ENCODE measurements around the gene NFKBIE.

Gene NFKBIE

DNA sequence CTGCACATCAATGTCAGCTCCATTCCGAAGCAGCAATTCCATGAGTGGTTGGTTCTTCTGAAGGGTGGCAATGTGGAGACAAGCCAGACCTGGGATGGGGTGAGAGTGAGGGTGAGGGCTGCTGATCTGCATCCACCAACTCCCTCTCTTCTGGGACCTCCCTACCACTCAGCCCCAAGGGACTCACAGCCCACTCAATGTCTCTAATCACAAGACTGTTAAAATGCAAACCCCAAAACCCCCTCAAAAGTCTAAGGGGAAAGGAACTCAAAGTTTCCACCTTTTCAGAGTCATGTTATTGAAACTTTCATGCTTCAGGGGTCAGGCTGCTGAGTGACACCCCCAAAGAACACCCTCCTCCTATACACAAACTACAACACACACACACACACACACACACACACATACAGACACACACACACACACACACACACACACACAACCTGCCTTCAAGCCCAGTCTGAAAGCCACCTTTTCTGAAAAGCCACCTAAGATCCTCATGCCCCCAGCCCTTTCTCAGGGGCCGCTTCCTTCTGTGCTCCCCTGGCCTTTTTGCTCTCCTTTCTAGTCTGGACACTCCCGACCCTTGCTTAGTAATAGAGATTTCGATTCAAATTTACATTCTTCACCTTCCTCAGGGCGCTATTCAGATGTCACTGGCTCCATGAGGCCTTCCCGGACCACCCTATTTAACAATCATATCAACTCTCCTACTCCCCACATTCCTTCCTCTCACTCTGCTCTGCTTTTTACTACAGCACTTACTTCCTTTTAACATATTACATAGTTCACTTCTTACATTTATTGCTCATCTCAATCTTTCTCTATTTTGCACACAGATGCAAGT lies 4.7 kb downstream of the NFKBIE start:
- Mint-ChIP-seq H3K27ac (peak overlapping the region; percentile 26), H3K4me3 (no peak overlapping the region), H3K36me3 (ENCODE audit: low read depth) (peaks cover 84% of the 10 kb centered on the region), H3K4me1 (ENCODE audit: low read depth) (peaks cover 54% of the 10 kb centered on the region), H3K9me3 (no peaks in the 10 kb centered on the region), H3K27me3 (no peaks in the 10 kb centered on the region)
- no peak for DNase-seq

DNA sequence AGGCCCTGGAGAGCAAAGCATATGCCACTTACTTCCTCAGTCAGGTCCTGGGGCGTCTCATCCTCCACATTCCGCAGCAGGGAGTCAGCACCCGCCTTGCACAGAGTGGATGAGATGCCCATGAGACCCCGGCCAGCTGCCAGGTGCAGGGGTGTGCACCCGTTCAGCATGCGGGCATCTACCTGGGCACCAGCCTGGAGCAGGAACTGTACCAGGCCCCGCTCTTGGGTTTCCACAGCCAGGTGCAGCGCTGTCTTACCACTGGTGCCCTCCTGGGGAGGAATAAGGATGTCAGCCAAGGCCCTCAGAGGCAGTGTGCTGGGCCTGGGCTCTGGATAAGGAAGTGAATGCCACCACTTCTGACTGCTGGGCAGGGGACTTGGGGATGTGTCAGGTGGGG lies 5.3 kb downstream of the NFKBIE start:
- Mint-ChIP-seq H3K4me3 (no peak overlapping the region), H3K36me3 (ENCODE audit: low read depth) (peaks cover 90% of the 10 kb centered on the region), H3K27me3 (no peaks in the 10 kb centered on the region), H3K27ac (peak overlapping the region; percentile 26), H3K9me3 (no peaks in the 10 kb centered on the region), H3K4me1 (ENCODE audit: low read depth) (peaks cover 60% of the 10 kb centered on the region)
- no peak for DNase-seq

DNA sequence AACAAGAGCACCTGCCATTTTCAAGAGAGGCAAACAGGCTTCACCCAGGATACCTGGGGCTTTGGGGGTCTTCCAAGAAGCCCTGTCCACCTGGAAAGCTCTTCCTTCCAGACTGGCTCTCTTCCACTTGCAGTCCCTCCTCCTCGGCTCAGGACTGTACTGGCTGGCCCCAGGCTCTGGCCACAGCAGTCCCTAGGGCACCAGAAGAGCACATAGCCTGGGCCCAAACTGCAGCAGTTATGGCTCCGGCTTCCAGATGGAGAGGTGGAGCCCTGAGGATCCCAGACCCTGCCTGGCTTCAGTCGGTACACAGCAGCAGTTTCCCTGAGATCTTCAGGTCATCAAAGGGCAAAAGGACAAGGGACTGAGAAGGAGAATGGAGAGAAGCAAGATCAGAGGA lies 6.4 kb downstream of the NFKBIE start:
- Mint-ChIP-seq H3K4me3 (no peak overlapping the region), H3K27me3 (no peaks in the 10 kb centered on the region), H3K36me3 (ENCODE audit: low read depth) (peaks cover 92% of the 10 kb centered on the region), H3K4me1 (ENCODE audit: low read depth) (peaks cover 67% of the 10 kb centered on the region), H3K9me3 (no peaks in the 10 kb centered on the region), H3K27ac (peak overlapping the region; percentile 94)
- no peak for DNase-seq

DNA sequence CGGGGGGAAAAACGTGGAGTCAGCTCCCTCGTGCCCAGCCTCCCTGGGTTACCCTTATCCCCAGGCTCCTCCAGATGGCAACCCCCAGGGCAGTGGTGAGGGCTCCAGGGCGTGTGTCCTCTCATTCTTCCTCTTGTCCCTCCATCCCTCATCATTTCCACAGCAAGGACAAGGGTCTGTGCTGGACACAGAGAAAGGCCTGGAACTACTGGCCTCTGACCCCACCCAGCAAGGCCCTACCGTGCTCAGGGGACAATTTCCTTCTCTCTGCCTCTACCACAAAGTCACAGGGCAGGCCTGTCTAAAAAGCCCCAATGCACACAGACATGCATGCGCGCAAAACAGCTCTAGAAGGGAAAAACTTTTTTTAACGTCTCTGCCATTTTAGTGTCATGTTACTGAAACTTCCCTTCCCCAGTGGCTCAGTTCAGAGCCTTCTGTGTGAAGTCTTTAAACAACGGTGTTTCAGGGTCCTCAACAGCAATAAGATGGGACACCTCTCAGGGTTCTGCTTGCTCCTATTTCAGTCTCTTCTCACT lies 7.0 kb downstream of the NFKBIE start:
- H3K9me3 Mint-ChIP-seq: no peaks in the 10 kb centered on the region
- peaks cover 67% of the 10 kb centered on the region for H3K4me1 Mint-ChIP-seq (ENCODE audit: low read depth)
- H3K4me3 Mint-ChIP-seq: peak overlapping the region; percentile 75
- no peaks in the 10 kb centered on the region for H3K27me3 Mint-ChIP-seq
- no peak for DNase-seq
- H3K36me3 Mint-ChIP-seq (ENCODE audit: low read depth): peaks cover 92% of the 10 kb centered on the region
- peak overlapping the region; percentile 94 for H3K27ac Mint-ChIP-seq

DNA sequence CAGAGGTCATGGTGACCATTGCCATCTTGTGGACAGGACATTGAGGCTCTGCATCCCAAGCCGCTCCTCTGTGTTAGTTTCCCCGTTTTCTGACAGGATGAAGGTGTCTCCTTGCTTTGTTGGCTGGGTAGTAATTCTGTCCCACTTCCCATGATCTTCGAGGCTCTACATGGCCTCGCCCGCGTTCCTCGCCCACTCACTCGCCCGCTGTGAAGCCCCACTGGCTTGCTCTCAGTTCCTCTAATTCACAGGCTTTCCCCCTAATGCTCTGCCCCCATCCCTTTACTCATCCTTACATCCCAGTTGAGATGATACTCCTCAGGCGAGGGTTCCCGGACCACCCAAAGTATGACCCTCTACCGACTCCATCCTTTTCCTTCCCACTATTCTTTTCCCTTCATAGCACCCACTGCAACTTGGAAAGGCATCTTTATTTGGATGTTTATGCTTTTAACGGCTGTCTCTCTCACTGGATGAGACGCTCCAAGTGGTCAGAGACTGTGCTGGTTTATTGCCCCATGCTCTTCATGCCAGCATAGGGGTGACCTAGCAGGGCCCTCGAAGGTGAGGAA lies 7.5 kb downstream of the NFKBIE start:
- peaks cover 92% of the 10 kb centered on the region for H3K36me3 Mint-ChIP-seq (ENCODE audit: low read depth)
- no peak for DNase-seq
- peak overlapping the region; percentile 75 for H3K4me3 Mint-ChIP-seq
- peak overlapping the region; percentile 94 for H3K27ac Mint-ChIP-seq
- H3K4me1 Mint-ChIP-seq (ENCODE audit: low read depth): peaks cover 66% of the 10 kb centered on the region
- no peaks in the 10 kb centered on the region for H3K27me3 Mint-ChIP-seq
- H3K9me3 Mint-ChIP-seq: no peaks in the 10 kb centered on the region

DNA sequence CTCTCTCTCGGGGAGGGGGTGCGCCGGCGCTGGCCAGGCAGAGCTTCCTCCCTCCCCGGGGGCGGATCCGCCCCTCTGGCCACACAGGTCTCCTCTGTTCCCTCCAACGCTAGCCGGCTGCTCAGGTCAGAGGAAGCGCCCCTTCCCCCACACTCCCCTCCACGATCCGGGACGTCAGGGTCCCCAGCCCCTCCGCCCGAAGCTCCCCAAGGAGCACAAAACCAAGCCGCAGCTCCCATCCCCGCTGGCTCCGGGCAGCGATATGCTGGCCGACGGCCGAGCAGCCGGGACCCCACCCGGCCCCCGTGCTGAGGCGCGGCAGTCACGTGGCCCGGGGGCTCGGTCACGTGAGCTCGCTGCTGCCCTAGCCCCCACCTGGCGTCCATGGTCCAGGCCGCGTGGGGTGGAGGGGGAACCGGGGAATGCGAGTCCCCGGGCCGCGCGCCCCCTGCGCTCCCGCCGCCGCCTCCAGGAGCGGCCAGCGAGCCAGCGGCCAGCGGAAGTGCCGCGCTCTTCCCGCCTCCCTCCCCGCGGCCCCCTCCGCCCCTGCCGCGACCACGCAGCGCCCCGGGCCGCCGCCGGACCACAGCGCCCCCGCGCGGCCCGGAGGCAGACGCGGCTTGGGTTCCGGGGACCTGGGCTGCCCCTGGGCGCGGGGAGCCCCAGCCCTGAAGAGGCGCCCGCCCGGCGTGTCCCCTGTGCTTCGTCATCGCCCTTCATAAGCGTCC lies 8.2 kb downstream of the NFKBIE start, which contains the start of gene SLC35B2:
SLC35B2 (minus strand) TSS at position 504 of the 728 bp plus-strand sequence; CDS start at position 386, 118 bp downstream.
- peak; percentile 83 for DNase-seq

DNA sequence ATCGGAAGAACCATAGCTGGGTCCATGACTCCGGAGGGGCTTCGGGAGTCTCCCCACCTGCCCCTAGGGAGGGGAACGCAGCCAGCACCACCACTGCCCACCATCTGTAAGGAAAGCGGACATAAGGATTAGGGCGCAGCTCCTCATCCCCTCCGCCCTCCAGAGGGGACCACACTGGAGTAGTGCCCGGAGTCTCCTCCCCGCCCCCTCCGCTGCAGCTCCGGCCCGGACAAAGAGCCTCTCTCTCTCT lies 8.7 kb downstream of the NFKBIE start:
- Mint-ChIP-seq H3K4me3 (peak overlapping the region; percentile 85), H3K36me3 (ENCODE audit: low read depth) (peaks cover 92% of the 10 kb centered on the region), H3K4me1 (ENCODE audit: low read depth) (peaks cover 64% of the 10 kb centered on the region), H3K9me3 (no peaks in the 10 kb centered on the region), H3K27me3 (no peaks in the 10 kb centered on the region), H3K27ac (peak overlapping the region; percentile 100)
- no peak for DNase-seq

More for the DNA sequence above, 8.2 kb downstream of the NFKBIE start, which contains the start of gene SLC35B2:
- peaks cover 92% of the 10 kb centered on the region for H3K36me3 Mint-ChIP-seq (ENCODE audit: low read depth)
- no peaks in the 10 kb centered on the region for H3K27me3 Mint-ChIP-seq
- peak within 1 kb of the TSS; percentile 85 for H3K4me3 Mint-ChIP-seq
- H3K9me3 Mint-ChIP-seq: no peaks in the 10 kb centered on the region
- peak within 1 kb of the TSS; percentile 100 for H3K27ac Mint-ChIP-seq
- H3K4me1 Mint-ChIP-seq (ENCODE audit: low read depth): peaks cover 63% of the 10 kb centered on the region

DNA sequence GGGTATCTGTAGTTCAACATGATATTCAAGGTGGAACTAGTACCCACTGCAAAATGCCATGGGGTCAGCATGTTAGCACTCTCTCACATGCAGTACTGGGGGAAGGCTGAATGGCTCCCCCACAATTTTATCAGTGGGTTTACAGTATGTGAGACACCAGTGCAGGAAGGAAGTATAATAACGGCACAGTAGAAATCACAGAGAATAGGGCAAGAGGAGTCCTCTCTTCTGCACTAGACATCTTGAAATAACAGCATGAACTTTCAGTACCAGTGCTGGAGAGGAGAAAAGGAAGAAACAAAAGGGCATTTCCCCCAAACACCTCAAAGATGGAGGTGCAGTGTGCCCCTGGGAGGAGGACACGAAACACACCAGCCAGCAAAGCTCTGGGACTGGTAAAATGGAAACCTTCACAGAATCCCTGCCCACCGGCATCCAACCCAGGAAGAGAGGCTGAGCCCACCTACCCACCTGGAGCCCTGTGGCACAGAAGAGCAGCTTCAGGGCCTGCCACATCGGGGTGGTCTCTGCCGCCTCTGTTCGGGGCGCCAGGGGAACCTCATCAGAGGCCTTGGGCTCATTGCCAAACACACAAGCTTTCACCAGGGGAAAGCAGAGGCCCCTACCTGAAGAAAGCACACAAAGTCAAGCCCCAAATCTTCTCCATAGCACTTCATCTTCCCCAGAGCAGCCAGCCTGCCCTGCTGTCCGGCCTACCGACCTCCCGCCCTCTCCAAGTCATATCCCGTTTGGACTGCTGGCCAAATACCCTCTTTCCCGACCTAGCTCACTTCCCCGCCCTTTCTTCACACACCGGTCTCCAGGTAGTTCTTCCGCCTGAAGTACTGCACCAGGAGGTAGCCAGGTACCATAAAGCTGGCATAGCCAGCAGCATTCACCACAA lies 9.2 kb downstream of the NFKBIE start:
- Mint-ChIP-seq H3K4me3 (peak overlapping the region; percentile 85), H3K9me3 (no peaks in the 10 kb centered on the region), H3K4me1 (ENCODE audit: low read depth) (peaks cover 68% of the 10 kb centered on the region), H3K27ac (peak overlapping the region; percentile 100), H3K36me3 (ENCODE audit: low read depth) (peaks cover 92% of the 10 kb centered on the region), H3K27me3 (no peaks in the 10 kb centered on the region)
- DNase-seq: peak; percentile 63

DNA sequence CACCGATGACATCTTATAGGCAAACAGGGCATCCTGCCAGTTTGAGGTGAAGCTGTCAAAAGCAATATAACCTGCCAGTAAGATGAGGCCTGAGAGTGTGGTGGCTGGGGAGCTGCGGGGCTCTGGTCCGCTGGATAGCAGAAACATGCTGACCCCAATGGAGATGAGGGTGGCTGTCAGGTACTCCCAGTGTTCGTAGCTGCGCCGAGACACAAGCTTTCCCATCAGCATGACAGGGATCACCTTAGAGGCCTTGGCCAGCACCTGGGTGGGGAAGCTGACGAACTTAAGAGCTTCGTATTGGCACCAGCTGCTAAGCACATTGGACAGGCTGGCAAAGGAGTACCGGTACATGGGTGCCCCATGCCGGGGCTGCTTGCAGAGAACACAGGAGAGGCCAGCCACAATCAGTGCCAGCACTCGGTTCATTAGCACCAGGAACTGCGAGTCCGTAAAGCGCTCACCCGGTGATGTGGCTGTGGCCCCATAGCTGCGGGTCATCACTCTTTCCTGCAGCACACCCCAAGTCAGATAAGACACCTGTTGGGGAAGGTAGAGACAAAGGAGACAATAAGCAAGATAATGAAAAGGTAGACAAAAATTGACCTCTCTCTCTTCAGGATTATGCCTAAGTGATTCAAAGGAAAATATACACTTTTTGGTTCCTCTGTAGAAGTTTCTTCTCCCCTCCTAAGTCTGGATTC lies 10.1 kb downstream of the NFKBIE start:
- peak; percentile 73 for DNase-seq
- H3K9me3 Mint-ChIP-seq: no peaks in the 10 kb centered on the region
- peaks cover 71% of the 10 kb centered on the region for H3K4me1 Mint-ChIP-seq (ENCODE audit: low read depth)
- peaks cover 92% of the 10 kb centered on the region for H3K36me3 Mint-ChIP-seq (ENCODE audit: low read depth)
- no peaks in the 10 kb centered on the region for H3K27me3 Mint-ChIP-seq
- H3K27ac Mint-ChIP-seq: peak overlapping the region; percentile 100
- H3K4me3 Mint-ChIP-seq: peak overlapping the region; percentile 85

DNA sequence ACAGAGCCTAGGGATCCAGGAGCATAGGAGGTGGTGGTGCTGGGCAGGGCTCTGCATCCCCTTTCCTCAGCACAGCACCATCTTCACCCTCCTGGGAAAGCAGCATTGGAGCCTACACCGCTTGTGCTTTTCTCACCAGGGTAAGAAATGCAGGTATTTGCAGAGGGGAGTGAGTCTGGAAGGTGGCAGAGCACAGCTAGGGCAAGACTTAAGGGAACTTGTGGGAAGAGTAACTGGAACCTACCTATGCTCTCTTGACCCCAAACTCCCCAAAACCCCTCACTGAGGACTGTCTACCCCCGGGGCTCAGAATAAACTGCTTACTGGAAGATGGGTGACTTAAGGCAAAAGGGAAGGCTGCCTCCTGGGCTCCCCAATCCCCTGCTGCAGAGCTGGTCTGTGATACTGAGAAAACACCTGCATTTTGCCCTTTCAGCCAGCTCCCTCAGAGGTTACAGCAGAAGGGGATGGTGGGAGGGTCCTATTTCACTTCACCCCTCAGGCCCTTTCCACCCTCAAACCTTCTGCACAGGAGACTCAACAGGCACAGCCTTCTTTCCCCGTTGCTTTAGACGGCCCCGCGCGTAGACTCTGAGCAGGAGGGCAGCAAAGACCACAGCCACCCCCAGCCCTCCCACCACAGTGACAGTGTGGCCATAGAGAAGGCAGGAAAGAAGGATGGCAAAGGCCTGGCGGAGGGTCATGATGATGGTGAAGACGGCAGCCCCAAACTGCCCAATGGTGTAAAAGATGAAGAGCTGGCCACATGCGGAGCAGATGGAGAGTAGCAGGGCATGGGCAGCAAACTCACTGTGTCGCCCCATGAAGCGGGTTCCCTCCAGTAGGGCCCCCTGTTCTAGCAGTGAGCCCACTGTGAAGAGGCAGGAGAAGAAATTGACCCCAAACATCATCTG lies 10.9 kb downstream of the NFKBIE start:
- peaks cover 79% of the 10 kb centered on the region for H3K4me1 Mint-ChIP-seq (ENCODE audit: low read depth)
- H3K27me3 Mint-ChIP-seq: no peaks in the 10 kb centered on the region
- H3K9me3 Mint-ChIP-seq: no peaks in the 10 kb centered on the region
- H3K4me3 Mint-ChIP-seq: peak overlapping the region; percentile 85
- H3K27ac Mint-ChIP-seq: peak overlapping the region; percentile 100
- DNase-seq: peak; percentile 67
- H3K36me3 Mint-ChIP-seq (ENCODE audit: low read depth): peaks cover 92% of the 10 kb centered on the region

DNA sequence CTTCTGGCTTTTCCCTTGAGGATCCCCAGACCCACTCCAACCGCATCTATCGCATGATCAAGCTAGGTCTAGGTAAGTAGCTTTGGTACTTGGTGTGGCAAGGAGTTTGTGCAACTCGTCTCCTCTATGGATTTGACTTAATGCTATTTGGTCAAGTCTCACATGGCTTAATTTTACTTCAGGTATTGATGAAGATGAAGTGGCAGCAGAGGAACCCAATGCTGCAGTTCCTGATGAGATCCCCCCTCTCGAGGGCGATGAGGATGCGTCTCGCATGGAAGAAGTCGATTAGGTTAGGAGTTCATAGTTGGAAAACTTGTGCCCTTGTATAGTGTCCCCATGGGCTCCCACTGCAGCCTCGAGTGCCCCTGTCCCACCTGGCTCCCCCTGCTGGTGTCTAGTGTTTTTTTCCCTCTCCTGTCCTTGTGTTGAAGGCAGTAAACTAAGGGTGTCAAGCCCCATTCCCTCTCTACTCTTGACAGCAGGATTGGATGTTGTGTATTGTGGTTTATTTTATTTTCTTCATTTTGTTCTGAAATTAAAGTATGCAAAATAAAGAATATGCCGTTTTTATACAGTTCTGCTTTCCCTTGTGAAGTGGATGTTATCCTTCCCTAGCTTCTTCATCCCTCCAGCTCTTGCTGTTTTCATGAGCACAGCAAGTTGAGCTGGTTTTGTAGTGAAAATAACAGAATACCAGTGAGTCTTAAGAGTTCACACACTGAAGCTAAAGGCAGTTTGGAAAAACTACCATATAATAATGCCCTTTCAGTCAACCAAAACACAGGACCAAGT lies 11.8 kb downstream of the NFKBIE start:
- no peaks in the 10 kb centered on the region for H3K9me3 Mint-ChIP-seq
- H3K27ac Mint-ChIP-seq: peak overlapping the region; percentile 100
- H3K27me3 Mint-ChIP-seq: no peaks in the 10 kb centered on the region
- DNase-seq: no peak
- peaks cover 86% of the 10 kb centered on the region for H3K4me1 Mint-ChIP-seq (ENCODE audit: low read depth)
- peaks cover 92% of the 10 kb centered on the region for H3K36me3 Mint-ChIP-seq (ENCODE audit: low read depth)
- H3K4me3 Mint-ChIP-seq: peak overlapping the region; percentile 98

Measured in activated T-cell treated with anti-CD3 and anti-CD28 coated beads, Interleukin-2, amount 50 U/mL, for 24 hours (primary cell).